ENCODE measurements around the gene WSCD2.

WSCD2 gene

DNA sequence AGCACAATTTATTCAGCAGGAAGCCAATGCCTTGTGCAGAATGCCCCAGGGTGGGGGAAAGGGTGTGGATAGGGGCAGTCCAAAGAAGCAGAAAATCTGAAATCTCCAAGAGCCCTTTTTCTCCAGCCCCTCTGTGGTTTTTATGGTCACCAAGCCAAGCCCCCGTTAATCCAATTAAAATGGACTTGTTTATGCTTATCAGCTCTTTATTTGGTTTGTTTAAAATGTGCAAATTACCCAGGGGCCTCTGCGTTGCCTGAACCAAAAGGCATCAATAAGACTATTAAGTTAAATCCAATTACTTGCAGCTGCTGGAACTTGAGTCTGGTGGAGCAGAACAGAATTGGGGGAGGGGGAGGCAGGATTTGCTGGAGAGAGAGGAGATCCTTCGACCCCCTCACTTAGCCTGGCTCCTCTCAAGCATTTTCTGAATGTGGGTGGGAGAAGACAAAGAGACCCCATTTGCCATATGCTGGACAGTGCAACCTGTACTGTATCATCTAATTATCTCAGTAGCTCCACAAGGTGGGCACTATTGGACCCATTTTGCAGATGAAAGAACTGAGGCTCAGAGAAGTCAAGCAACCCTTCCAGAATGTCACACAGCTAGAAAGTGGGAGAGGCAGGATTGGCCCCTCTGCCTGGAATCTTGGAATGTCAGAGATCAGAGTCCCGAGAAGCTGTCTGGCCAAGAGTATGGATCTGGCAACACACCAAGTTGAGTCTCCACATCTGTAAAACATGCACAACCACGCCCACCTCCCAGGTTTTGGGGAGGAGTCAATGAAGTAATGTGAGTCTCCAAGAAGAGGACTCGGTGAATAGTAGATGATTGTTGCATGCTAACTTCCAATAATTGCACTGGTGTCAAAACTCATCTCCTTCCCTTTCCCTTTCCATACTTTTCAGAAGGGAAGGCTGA, 143.1 kb downstream of the WSCD2 start:
- DNase-seq, result no peak

DNA sequence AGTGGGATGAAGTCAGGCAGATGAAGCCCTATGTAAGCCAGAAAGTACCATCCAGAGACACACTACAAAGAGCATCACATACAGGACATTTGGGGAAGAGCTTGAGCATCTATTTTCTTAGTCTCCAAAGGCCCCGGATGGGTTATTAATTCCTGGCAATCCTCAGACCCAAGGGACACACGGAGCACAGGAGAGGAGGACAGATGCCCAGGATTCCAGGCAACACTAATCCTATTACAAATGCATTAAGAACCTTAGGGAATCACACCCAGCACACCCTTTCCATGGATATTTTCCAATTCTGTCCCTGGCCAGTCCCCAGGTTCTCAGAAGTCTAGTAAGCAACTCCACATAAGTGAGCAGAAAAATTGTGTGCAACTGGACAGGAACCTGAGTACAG, 144.1 kb downstream of the WSCD2 start:
- no peak for DNase-seq

DNA sequence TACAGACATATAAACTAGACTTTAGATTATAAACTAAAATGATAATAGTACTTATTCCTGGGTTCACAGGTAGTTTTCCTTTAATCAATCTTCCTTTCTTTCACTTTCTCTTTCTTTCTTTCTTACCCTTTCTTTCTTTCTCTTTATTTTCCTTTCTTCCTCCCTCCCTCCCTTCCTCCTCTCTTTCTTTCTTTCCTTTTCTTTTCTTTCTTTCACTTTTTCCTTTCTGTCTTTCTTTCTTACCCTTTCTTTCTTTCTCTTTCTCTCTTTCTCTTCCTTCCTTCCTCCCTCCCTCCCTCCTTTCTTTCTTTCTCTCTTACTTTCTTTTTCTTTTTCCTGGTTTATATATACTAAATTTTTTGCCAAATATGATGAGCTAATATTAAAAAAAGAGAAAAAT, 148.5 kb downstream of the WSCD2 start:
- no peak for DNase-seq

DNA sequence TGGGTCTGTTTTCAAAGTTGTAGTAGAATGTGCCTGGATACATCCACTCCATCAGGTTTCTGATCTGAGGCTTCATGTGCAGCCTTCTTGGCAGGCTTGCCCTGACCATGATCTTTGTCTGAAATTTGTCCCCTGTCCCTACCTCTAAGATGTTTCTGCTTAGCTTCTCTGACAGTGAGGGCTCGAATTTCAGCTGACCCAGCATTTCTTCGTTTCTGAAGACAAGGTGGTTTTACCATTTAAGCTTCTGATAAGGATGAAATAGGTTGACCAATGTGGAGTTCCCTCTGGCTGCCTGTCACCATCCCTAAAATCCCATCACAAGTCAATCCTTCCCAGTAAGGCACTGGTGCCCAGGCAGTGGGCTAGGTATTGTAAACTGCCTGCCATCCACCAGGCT, 153.1 kb downstream of the WSCD2 start:
- DNase-seq, result no peak

DNA sequence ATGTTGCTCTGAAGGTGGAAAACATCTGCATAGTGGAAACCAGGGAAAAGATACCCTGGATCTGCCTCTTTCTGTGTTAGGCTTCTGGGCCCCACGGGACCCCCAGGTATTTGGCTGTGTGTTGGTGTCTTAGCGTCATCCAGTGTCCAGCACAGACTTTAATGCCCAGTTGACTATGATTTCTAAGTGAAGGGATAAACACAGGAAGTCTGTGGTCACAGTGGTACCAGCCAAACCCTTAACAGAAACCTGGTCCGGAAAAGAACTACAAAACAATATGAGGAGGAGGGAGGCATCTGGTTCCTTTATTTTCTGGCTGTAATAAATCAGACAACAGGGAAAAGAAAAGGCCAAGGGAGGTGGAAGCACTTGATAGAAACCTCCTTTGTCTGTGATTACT, 153.6 kb downstream of the WSCD2 start:
- DNase-seq, result no peak

DNA sequence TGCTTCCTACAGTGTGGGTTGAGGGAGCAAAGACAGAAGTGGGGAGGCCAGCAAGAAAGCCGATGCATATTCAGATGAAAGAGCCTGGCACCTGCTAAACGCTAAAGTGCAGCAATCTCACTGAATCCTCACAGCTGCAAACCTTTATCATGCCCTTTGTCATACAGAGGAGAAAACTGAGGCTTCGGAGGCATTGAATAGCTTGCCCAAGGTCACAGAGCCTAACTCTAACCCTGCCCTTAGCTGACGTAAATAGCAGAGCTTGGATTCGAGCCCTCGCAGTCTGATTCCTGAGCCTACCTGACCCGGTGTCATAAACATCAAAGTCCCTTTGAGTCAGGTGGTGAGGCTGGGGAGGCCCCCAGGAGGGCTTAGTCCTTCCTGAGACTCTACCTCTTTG, 155.1 kb downstream of the WSCD2 start:
- DNase-seq, result no peak

DNA sequence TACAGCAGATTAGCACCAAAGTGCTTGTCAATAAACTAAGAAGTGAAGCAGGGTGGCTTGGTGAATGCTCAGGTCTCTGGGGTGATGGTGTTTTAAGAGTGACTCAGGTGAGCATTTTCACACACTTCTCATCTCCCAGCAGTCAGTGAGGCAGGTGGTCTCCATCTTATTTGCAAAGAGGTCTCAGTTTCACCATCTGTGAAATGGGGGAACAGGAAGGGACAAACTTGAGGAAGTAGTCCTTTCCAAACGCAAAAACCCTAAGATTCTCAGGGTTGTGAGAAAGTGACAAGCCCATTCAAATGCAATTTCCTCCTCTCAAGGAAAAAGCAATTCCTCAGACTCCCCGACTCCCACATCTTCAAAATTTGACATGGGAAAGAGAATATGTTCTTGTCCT, 155.9 kb downstream of the WSCD2 start:
- DNase-seq, result no peak

DNA sequence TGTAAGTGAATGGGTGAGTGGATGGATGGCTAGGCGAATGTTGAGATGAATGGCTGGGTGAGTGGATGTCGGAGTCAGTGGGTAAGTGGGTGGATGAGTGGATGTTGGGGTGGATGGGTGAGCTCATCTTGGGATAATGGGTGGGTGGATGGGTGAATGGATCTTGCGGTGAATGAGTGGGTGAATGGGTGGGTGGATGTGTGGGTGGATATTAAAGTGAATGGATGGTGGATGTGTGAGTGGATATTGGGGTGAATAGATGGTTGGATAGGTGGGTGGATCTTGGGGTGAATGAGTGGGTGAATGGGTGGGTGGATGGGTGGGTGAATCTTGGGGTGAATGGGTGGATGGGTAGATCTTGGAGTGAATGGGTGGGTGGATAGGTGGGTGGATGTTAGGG, 158.1 kb downstream of the WSCD2 start:
- no peak for DNase-seq

DNA sequence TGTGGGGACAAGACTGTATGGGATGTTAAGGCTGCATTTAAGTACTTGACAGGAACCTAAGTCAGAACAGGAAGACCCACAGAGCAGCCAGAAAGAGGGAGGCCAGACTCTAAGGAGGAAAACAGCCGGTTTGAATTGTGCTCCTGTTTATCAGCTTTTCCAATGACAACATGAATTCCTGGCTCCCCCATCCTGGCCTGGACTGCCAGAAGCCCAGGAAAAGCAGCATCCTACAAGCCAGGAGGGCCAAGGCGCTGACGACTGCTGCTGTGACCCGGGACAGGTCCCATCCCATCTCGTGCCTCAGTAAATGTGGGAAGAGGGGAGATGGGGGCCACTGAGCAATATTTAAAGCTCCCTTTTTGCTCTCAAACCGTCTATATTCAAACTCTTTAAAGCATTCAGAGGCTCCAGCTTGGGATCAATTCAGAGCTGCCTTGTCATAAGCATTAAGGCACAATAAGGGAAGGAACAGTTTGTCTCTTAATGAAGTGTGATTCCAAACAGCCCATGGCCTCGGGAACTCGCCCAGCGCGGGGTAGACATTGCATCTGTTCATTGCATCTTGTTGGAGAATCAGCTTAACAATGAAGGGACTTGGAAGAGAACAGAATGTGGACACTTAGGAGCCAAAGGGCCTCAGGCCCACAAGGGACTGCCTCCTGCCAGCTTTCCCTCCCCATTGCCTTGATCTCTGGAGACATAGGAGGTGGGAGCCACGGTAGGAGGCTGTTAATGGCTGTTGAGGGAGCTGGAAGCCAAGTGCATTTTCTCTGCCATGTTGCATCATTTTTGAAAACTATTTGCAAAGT, 160.5 kb downstream of the WSCD2 start:
- no peak for DNase-seq

DNA sequence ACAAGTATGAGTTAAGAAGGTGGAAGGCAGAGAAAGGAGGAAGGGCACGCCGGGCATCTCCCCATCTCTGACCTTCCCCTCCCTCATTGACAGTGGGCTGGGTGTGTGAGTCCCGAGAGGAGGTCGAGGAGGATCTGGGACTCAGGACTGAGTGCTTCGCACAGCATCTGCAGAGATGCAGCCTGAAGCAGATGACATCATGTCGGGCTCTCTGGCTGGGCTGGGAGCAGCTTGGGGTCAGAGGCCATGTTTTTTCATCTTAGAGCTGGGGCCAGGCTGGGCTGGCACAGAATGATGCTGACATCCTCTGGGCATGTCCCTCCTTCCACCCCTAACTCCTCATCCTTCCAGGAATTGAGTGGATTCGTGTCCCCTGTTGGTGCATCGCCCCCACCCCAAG, 166.6 kb downstream of the WSCD2 start:
- no peak for DNase-seq

DNA sequence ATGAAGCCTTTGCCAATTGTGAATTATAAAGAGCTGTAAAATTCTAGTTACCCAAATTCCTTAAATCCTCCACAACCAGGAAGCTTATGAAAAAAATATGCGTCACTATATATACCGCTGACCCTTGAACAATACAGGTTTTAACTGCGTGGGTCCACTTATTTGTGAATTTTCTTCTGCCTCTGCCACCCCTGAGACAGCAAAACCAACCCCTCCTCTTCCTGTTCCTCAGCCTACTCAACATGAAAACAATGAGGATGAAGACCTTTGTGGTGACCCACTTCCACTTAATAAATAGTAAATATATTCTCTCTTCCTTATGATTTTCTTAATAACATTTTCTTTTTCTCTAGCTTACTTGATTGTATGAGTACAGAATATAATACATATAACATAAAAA, 167.9 kb downstream of the WSCD2 start:
- DNase-seq, result no peak

DNA sequence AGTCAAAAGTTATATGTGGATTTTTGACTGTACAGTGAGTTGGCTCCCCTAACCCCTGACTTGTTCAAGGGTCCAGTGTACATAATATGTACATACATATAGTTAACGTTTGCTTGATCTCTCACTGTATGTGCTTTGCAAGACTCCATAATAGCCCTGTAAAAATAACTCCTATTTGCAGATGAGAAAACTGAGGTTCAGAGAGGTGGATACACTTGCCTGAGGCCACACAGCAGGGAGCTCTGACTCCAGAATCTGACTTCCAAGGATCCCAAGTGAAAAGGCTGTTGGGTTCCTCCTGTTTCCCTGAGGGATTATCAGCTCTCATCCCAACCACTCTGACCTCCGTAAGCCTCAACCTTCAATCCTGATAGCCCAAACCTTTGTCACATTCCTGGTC, 168.3 kb downstream of the WSCD2 start:
- no peak for DNase-seq

DNA sequence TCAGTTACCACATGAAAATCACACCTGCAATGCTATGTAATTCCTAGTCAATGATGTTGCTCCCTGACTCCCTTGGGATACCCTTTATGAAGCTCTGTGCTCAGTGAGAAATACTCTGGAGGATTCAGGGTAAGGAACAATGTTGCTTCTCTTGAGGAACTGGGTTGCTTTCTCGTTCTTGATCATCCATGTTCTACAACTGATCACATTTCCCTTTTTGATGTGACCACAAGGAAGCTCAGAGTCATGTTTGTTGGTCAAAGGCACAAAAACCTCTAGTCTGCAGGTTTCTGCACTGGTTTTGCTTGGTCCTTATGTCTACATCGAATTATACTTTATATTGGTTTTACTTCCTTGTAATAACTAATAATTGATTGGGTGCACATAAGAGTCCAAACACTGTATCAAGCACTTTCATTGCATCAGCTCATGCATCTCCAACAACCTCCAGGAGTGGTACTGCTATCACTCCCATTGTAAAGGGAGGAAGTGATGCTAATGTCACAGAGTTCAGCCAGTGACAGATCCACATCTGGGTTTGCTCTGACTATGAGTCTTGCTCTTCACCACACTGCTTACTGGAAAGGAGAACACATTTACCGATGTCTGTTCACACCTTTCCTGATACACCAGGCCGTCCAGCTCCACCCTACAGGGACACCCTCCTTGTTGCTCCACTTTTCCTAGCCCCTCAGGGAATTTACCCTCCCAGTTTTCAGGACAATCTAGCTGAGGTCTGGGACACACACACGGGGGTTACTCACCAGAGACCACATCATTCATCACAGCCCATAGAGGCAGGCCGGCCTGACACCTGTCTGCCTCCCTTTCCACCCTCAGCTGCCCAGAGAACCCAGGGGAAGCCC, 169.0 kb downstream of the WSCD2 start:
- no peak for DNase-seq

DNA sequence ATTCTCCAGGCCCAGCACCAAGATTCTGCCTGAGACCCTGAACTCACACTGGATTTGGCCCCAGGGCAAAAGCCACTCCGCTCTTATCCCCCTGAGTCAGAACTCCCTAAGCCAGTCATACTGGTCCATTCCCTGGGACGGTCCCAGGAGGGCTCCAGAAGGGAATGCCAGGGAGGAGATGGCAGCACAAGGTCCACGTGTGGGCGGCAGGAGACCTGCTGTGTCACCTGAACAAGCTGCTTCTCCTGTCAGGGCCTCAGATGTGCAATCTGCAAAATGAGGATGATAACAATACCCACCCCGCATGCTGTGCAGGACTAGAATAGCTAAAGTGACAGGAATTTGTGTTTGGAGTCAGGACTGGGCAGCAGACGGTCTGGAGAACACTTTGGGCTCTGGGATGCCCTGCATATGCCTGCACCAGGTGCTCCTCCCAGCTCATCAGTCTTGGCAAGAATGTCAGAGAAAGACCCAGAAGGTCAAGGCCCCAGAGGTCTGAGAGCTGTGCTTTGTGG, 169.7 kb downstream of the WSCD2 start:
- no peak for DNase-seq

DNA sequence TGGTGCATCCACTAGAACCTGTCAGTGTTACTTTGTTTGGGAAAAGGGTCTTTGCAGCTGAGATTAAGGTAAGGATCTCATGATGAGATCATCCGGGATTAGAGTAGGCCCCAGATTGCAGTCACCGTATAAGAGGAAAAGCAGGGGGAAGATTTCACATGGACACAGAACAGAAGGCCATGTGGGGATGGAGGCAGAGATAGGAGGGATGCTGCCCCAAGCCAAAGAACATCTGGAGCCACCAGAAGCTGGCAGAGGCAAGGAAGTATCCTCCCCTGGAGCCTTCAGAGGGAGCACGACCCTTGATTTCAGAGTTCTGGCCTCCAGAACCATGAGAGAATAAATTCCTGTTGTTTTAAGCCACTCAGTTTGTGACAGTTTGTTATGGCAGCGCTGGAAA, 170.4 kb downstream of the WSCD2 start:
- DNase-seq, result no peak

Data from stimulated activated CD4-positive, alpha-beta T cell treated with anti-CD3 and anti-CD28 coated beads, Interleukin-4, amount 100 ng/mL, for 1 hour (primary cell).